GM12801 (cell line): ENCODE data around the gene BTN2A1.

Experiments used
- CTCF ChIP-seq: IDR thresholded peaks from one replicate; pipeline ENCODE4 v1.5.1; 2011; ENCODE audit warnings: control low read depth; ENCODE audit not compliant: insufficient read length; ENCODE audit errors: extremely low read depth

The BTN2A1 gene

GRCh38 chr6:26507658-26508057 lies 49.9 kb downstream of the BTN2A1 start:
- no peak for TF ChIP-seq CTCF

- TF ChIP-seq CTCF: no peak
These were observed 57.2 kb downstream of the BTN2A1 start for GRCh38 chr6:26514984-26515383.

GRCh38 chr6:26516481-26517427 lies 59.0 kb downstream of the BTN2A1 start:
- no peak for TF ChIP-seq CTCF
